SK-N-SH (cell line): ENCODE results near the gene WDR31.

Experiments used
- RAD21 ChIP-seq: IDR thresholded peaks from 2 replicates; pipeline ENCODE4 v1.6.1; 2012; ENCODE audit warnings: mild to moderate bottlenecking, low read length
- TAF1 ChIP-seq: IDR thresholded peaks from 2 replicates; pipeline ENCODE4 v1.6.1; 2012; ENCODE audit warnings: low read depth, mild to moderate bottlenecking, low read length, moderate library complexity, borderline replicate concordance
- TCF12 ChIP-seq: IDR thresholded peaks from 2 replicates; pipeline ENCODE4 v1.4.0; 2012
- TF ChIP-seq, protein P1 (sequence below): fragments of 200-600 bp; sonication (generic); IDR thresholded peaks from 2 replicates; pipeline ENCODE4 v1.6.1; 2017; ENCODE audit warnings: antibody characterized with exemption, mild to moderate bottlenecking, moderate library complexity

DNA sequence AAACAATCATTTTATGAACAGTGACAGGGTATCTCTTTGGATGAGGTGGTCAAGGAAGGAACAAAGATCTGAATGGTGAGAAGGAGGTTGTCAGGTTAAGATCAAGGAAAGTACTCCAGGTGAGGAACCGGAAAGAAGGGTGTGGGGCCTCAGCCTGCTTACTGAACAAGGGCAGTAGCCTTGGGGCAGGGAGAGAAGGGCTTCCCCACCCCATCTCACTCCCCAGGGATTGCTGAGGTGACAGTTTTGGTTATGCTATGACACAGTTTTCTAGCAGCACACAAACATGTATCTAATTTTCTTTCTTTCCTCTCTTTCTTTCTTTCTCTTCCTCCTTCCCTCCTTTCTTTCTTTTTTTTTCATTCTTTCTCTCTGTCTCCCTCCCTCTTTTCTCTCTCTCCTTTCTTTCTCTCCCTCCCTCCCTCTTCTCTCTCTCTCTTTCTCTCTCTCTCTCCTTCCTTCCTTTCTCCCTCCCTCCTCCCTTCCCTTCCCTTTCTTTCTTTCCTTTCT lies 40.8 kb upstream of the WDR31 start:
- TF ChIP-seq, protein P1, sequence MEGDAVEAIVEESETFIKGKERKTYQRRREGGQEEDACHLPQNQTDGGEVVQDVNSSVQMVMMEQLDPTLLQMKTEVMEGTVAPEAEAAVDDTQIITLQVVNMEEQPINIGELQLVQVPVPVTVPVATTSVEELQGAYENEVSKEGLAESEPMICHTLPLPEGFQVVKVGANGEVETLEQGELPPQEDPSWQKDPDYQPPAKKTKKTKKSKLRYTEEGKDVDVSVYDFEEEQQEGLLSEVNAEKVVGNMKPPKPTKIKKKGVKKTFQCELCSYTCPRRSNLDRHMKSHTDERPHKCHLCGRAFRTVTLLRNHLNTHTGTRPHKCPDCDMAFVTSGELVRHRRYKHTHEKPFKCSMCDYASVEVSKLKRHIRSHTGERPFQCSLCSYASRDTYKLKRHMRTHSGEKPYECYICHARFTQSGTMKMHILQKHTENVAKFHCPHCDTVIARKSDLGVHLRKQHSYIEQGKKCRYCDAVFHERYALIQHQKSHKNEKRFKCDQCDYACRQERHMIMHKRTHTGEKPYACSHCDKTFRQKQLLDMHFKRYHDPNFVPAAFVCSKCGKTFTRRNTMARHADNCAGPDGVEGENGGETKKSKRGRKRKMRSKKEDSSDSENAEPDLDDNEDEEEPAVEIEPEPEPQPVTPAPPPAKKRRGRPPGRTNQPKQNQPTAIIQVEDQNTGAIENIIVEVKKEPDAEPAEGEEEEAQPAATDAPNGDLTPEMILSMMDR = no peak
- TF ChIP-seq RAD21 (no peak), TCF12 (no peak), TAF1 (no peak)
